HL-60/S4 treated with retinoic acid at 250 ng/mL for 4 days and 3 days (cell line): Measurements from ENCODE around the gene SHISA5.
"Not testable (repeated sequence)": the region's sequence is repeated elsewhere in the genome, so short reads cannot be mapped to it uniquely, and the experiment has no call there.

Experiments used
- in situ Hi-C: fragments of 300-500 bp; cut with MboI; formaldehyde crosslinking; loops from 2 replicates; pipeline ENCODE4 v1.7.0; 2022; ENCODE audit warnings: low sequenced_read_pairs

SHISA5 gene, protein sequence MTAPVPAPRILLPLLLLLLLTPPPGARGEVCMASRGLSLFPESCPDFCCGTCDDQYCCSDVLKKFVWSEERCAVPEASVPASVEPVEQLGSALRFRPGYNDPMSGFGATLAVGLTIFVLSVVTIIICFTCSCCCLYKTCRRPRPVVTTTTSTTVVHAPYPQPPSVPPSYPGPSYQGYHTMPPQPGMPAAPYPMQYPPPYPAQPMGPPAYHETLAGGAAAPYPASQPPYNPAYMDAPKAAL

DNA sequence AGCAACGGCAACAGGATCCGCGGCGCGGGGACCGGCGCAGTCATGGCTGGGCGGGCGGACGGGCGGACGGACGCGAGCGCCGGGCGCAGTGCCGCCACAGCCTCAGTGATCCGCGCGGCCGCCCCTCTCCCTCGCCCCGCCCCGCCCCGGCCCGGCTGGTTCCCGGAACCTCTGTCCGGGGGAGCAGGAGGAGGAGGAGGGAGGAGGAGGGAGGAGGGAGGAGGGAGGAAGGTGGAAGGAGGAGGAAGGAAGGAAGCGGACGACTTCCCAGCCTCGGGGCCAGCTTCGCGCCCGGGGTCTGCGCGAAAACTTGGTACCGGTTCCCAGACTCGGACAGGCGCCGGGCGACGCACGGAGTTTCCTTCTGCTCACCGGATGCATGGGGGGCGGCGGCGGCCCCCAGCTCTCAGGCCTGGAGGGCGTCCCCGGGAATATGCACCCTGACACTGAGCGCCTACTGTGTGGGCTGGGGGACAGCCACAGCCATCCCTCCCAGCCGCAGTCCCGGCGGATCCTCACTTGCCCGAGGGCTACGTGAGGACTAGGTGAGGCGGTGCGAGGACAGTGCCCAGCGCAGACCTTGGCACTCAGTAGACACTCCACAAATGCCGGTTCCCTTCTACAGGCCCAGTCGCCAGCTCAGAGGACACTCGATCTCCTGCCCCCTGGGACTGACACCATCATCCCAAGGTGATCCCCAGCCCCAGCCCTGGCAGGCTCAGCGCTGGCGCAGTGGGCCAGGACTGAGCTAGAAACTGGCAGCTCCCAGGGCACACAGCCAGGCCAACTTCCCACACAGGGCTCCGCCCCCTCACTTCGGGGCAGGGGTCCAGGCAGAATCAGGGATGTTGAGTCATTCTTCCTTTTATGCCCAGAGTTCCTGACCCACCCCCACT lies at the start of gene SHISA5:
TSS of gene SHISA5 (minus strand) at position 124 of the 896 bp plus-strand sequence. CDS start at position 44, 80 bp downstream.
- in situ Hi-C loops = no loop called here

DNA sequence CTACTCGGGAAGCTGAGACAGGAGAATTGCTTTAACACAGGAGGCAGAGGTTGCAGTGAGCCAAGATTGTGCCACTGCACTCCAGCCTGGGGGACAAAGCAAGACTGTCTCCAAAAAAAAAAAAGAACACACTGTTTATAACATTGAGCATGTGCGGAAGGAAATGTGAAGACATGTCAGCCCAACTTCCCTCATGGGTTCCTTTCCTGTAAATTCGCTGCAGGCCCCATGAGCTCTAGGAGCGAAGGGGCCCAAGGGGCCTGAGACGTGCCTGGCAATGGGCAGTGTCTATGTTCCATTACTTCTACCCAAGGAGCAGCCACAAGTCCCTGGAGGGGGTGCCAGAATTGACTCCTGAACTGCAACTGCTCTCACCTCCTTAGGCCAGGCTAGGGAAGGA lies 49.4 kb upstream of the SHISA5 start:
- in situ Hi-C loops = no loop called here

- in situ Hi-C loops = no loop called here
Measured at GRCh38 chr3:48552111-48552951, 48.4 kb upstream of the SHISA5 start.

- in situ Hi-C loops = not testable (repeated sequence)
Measured at GRCh38 chr3:48551651-48552050, 47.7 kb upstream of the SHISA5 start.

DNA sequence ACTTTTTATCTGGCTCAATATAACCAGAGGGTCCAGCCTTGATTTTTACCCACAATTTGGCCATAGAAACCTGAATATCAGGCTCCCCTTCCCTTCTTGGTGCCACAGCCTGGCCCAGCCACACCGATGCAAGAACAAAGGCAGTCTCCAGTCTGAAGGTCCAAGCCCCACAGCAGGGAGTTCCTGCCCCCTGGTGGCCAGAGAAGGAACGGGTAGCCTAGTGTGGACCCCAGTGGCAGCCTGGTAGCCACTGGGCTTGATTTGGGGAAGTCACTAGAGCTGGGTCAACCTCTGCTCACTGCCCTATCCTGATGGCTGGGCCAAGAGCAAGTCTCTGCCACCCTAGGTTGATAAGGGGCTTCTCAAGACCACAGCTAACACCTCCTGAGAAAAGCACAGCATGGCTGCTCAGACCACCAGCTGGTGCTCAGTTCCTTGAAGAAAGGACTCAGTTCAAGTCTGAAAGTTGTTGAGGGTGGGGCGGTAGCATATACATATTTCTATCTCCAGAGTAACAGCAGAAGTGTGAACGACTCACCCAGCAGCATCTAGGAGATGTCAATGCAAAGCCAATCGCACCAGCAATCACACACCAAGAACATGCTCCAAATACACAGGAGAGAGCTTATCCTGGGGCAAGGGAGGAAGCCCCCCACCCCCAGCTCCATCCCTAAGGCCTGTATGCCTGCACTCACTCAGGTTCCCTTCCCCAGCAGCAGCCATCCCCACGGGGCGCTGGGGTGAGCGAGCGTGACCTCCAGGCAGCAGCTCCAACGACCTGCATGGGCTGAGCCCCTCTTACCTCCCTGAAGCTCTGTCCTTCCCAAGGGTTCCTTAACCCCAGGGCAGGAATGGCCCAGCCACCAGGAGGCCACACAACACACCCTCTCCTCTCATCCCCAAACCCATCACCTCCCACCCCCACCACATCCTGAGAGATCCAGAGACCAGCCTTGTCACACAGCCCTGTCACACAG lies 45.0 kb upstream of the SHISA5 start:
- in situ Hi-C loops = no loop called here

DNA sequence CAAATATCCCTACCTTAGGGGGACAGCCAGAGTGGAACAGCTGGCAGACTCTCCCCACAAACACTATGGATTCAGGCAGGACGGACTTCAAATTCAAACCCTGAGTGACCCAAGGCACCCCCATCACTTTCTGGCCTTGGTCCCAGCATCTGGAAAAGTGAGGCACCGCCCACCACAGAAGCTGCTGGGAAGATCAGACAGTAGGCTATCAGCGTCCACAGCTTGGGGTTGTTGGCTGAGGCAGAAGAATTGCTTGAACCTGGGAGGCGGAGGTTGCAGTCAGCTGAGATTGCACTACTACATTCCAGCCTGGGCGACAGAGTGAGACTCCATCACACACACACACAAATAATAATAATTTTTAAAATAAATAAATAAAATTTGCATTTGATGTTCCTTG lies 44.2 kb upstream of the SHISA5 start:
- in situ Hi-C loops = no loop called here

DNA sequence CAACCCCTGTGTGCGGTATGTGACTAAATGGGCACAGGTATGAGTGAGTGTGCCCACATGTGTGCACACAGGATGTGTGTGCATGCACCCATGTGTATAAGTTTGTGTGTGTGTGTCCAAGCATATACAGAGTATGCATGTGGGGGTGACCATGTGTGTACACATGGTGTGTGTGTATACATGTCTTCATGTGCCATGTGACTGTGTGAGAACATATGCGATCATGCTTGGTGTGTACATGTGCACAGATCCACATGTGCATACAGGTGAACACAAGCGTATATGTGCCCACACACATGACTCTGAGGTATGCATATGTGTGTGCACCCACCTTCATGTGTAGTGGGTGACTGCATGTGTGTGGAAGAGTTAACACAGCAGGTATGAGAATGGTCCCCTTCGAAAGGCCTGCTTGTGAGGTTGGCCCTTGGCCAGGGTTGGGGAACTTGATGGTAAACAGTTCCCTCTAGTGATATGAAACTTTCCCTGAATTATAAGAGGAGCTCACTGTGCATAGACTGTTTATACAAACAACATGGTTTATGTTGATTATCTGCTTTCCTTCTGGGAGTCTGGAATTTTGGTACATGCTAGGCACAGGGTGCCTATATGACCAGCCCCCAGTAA lies 42.3 kb upstream of the SHISA5 start:
- in situ Hi-C loops = no loop called here

DNA sequence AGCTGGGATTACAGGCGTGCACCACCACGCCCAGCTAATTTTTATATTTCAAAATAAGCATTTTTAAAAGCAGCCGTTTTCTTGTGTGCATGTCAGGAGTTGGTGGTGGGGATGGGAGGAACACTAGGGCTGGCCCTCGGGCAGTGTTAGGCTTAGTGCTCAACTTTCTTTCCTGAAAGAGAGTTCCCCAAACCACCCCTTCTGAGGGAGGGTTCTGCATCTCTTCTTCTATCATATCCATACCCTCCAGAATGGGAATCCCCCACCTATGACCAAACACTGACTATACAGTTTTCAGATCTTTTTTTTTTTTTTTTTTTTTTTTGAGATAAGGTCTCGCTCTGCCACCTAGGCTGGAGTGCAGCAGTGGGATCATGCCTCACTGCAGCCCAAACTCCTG lies 40.2 kb upstream of the SHISA5 start:
- in situ Hi-C loops = no loop called here

- in situ Hi-C loops = no loop called here
Measured at GRCh38 chr3:48543271-48543866, 39.4 kb upstream of the SHISA5 start.

DNA sequence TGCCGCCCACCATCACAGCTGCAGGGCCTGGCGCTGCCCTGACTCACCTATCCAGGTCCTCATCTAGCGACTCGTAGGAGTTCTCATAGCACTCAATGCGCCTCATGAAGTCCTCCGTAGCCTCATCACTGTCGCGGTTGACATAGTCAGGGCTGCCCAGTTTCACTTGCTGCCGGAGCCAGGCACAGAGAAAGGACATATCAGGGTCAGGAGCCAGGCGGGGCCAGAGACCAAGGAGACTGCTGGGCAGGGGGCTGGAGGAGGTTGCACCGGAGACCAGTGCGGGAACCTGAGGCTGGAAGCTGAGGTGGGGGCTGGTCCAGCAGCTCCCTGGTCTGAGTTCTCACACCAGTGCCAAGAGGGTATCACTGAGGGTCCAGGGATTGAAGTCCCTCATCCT lies 34.5 kb upstream of the SHISA5 start:
- in situ Hi-C loops = no loop called here

GRCh38 chr3:48536785-48537184 lies 32.8 kb upstream of the SHISA5 start:
- in situ Hi-C loops = no loop called here

DNA sequence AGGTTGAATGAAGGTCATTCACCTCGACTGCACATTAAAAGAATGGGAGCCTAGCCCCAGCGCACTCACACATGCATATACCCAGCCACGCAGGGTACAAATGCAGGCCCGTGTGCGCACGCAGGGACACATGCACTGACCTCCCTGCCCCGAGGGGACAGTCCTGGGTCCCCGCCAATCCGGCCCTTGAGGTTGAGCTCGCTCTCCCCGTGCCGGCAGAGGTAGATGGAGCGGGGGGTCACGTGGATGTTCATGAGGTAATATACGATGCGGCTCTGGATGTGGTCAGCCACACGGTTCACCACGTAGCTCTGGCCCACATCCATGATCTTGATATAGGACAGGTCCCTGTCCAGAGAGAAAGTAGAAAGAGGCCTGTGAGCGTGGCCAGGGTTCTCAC lies 32.1 kb upstream of the SHISA5 start:
- in situ Hi-C loops = no loop called here

DNA sequence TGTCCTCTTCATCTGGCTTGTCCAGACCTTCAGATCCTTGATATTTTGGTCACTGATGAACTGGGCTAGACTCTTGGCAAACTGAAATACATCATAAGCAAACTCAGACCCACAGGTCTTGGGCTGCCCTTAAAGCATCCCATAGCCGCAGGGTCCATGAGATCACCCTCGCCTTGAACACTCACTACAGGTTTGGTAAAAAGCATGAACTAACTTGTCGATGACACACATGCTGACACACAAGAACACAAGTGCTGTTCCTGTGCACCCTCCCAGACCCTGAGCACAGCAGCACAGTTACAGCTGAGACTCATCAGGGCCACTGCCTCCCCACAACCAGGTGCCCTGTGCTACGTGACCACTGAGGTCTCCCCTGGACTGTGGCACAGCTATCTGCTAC lies 31.6 kb upstream of the SHISA5 start:
- in situ Hi-C loops = no loop called here

DNA sequence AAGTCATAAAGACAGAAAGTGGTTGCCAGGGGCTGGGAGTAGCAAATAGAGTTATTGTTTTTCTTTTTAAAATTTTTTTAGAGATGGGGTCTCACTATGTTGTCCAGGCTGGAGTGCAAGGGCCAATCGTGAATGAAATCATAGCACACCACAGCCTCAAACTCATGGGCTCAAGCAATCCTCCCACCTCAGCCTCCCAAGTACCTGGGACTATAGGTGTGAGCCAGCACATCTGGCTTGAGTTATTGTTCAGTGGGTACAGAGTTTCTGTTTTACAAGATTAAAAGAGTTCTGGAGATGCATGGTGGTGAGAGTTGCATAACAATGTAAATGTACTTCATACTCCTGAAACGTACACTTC lies 29.0 kb upstream of the SHISA5 start:
- in situ Hi-C loops = no loop called here

DNA sequence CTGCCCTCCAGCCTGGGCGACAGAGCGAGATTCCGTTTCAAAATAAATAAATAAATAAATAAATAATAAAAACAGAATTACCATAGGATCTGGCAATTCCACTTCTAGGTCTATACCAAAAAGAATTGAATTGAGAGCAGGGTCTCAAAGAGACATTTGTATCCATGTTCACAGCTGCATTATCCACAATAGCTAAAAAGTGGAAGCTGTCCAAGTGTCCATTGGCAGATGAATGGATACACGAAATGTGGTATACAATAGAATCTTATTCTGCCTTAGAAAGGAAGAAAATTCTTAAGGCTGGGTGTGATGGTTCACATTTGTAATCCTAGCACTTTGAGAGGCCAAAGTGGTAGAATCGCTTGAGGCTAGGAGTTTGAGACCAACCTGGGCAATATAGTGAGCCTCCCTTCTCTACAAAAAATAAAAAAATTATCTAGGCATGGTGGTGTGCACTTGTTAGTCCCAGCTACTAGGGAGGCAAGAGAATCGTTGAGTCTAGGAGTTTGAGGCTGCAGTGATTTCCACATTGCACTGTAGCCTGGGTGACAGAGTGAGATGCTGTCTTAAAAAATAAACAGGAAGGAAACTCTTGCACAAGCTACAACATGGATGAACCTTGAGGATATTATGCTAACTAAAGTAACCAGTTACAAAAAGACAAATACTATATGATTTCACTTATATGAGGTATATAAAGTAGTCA lies 28.4 kb upstream of the SHISA5 start:
- in situ Hi-C loops = no loop called here

- in situ Hi-C loops = not testable (repeated sequence)
Measured at GRCh38 chr3:48530701-48531100, 26.7 kb upstream of the SHISA5 start.

GRCh38 chr3:48528754-48529153 lies 24.8 kb upstream of the SHISA5 start:
- in situ Hi-C loops = no loop called here

- in situ Hi-C loops = no loop called here
Measured at GRCh38 chr3:48528048-48528447, 24.1 kb upstream of the SHISA5 start.

DNA sequence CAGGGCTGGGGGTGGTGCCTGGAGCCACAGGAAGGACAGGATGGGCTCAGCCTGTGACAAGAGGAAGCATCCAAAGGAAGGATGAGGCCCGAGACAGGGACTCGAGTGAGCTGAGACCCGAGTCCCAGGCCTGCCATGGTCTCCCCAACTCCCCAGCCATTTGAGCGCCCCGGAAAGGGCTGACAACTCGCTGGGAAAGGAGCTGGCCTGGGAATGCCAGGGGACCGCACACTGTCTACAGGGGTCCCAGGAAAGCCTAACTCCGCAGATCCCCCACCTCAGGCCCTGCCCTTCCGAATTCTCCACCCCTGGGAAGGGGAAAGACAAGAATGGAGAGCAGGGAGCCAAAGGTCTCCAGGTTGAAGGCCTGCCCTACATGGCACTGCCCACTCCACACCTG lies 21.0 kb upstream of the SHISA5 start:
- in situ Hi-C loops = no loop called here
